A549 (cell line): ENCODE results near the gene EML4.

Source experiments
- BHLHE40 ChIP-seq: IDR thresholded peaks from 2 replicates; pipeline ENCODE4 v1.6.1; 2012; ENCODE audit warnings: low read depth, low read length, inconsistent platforms
- CEBPB ChIP-seq, 2 experiments: fragments of >200 bp in 1 of 2; sonication (Bioruptor Twin) in 1 of 2; formaldehyde crosslinking in 1 of 2; IDR thresholded peaks; 2 replicates each; pipeline ENCODE4 v1.6.1; 2012 to 2016
- EP300 ChIP-seq, 2 experiments: fragments of >200 bp; sonication (Bioruptor Twin); formaldehyde crosslinking; IDR thresholded peaks; 2 replicates in 1 of 2; 3 replicates in 1 of 2; pipeline ENCODE4 v1.6.1; 2016 to 2017
- KDM1A ChIP-seq: fragments of 200-600 bp; sonication (generic); IDR thresholded peaks from 2 replicates; pipeline ENCODE4 v1.6.1; 2016; ENCODE audit warnings: low read depth, mild to moderate bottlenecking
- MYC ChIP-seq: IDR thresholded peaks from 2 replicates; pipeline ENCODE4 v1.6.1; 2012; ENCODE audit warnings: mild to moderate bottlenecking, inconsistent platforms, low read length, improper control_type of control experiment, borderline replicate concordance
- REST ChIP-seq: fragments of 200-600 bp; sonication (generic); IDR thresholded peaks from 2 replicates; pipeline ENCODE4 v1.6.1; 2016; ENCODE audit warnings: antibody characterized with exemption, mild to moderate bottlenecking, moderate library complexity
- USF2 ChIP-seq: fragments of 450-650 bp; IDR thresholded peaks from 2 replicates; pipeline ENCODE4 v1.6.1; 2014; ENCODE audit warnings: antibody characterized with exemption
- TF ChIP-seq, protein P1 (sequence below): fragments of >200 bp; sonication (Bioruptor Twin); formaldehyde crosslinking; IDR thresholded peaks from 3 replicates; pipeline ENCODE4 v1.5.1; 2016

- no peak; a peak in 1 of 5 replicates for TF ChIP-seq EP300 (IDR thresholded peaks at IDR 0.05)
- TF ChIP-seq, protein P1, sequence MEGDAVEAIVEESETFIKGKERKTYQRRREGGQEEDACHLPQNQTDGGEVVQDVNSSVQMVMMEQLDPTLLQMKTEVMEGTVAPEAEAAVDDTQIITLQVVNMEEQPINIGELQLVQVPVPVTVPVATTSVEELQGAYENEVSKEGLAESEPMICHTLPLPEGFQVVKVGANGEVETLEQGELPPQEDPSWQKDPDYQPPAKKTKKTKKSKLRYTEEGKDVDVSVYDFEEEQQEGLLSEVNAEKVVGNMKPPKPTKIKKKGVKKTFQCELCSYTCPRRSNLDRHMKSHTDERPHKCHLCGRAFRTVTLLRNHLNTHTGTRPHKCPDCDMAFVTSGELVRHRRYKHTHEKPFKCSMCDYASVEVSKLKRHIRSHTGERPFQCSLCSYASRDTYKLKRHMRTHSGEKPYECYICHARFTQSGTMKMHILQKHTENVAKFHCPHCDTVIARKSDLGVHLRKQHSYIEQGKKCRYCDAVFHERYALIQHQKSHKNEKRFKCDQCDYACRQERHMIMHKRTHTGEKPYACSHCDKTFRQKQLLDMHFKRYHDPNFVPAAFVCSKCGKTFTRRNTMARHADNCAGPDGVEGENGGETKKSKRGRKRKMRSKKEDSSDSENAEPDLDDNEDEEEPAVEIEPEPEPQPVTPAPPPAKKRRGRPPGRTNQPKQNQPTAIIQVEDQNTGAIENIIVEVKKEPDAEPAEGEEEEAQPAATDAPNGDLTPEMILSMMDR, result no peak
- peak; percentile 95 to 97 for TF ChIP-seq CEBPB (IDR thresholded peaks at IDR 0.05)
- TF ChIP-seq MYC, result no peak
- no peak for TF ChIP-seq USF2
- TF ChIP-seq REST, result no peak
- no peak for TF ChIP-seq KDM1A
- TF ChIP-seq BHLHE40, result no peak
Observed at GRCh38 chr2:42314892-42315468, 145.8 kb downstream of the EML4 start.
